BJ (cell line): ENCODE data around the gene SBK1. TPM values are rescaled to one million over a fixed set of nuclear protein-coding genes. Genes with fewer than 3 reads are reported as not detected.
A peak's percentile ranks its signal among the peaks of the same experiment; 100 is the strongest.

ENCODE experiments used
- CTCF ChIA-PET: fragments of 350-600 bp; formaldehyde crosslinking; extraction: SDS; loops from one replicate; lab custom pipeline; 2021; ENCODE audit warnings: antibody characterized with exemption, inconsistent platforms; lab: Yijun Ruan, JAX
- POLR2A ChIA-PET: fragments of 300-600 bp; sonication (Branson Sonifier 250); formaldehyde crosslinking; extraction: SDS; loops from one replicate; lab custom pipeline; 2021; ENCODE audit warnings: antibody characterized with exemption; lab: Charles Lee
- DNase-seq: peaks from one replicate; pipeline ENCODE4 v3.0.0-alpha.2; 2011; ENCODE audit warnings: low read depth
- H3K27me3 ChIP-seq: 2 replicates; pipeline ENCODE4 v1.6.0; 2011; ENCODE audit warnings: low read length; ENCODE audit not compliant: control insufficient read depth, insufficient read depth
- H3K36me3 ChIP-seq: 2 replicates; pipeline ENCODE4 v1.5.1; 2011; ENCODE audit warnings: low read length; ENCODE audit not compliant: control insufficient read depth, insufficient read depth
- H3K4me3 ChIP-seq: 2 replicates; pipeline ENCODE4 v1.5.1; 2011; ENCODE audit warnings: low read depth, mild to moderate bottlenecking, control low read depth, low read length
- CTCF ChIP-seq: IDR thresholded peaks from 2 replicates; pipeline ENCODE4 v1.5.1; 2011; ENCODE audit warnings: low read depth, mild to moderate bottlenecking, control low read depth, inconsistent platforms, low read length, moderate library complexity; ENCODE audit not compliant: insufficient read depth
- polyA plus RNA-seq: library from polyadenylated mRNA; depleted of rRNA; stranded (reverse); fragments of >200 nt; gene quantifications from 2 replicates; pipeline ENCODE4 v1.2.3, GENCODE V29; 2011

SBK1 gene
- polyA plus RNA-seq, 1 experiment: 0.01 TPM

GRCh38 chr16:28316054-28316453 lies 23.7 kb downstream of the SBK1 start:
- POLR2A ChIA-PET: no interaction called here
- no peaks in the 10 kb centered on the region for H3K27me3 ChIP-seq
- CTCF ChIA-PET: interaction anchor here (0.6 to 9.1 kb wide), 9 partner anchors 10 to 319 kb away, joined by 3 to 100 read pairs (median 9); no protein-coding TSS in a partner anchor
- DNase-seq: no peak
- no peak overlapping the region for H3K4me3 ChIP-seq
- no peaks in the 10 kb centered on the region for H3K36me3 ChIP-seq
- TF ChIP-seq CTCF: no peak

- no peaks in the 10 kb centered on the region for H3K27me3 ChIP-seq
- TF ChIP-seq CTCF: peak; percentile 94
- ChIA-PET CTCF (interaction anchor here (1.0 to 9.1 kb wide), 12 partner anchors 9 to 63 kb away, joined by 3 to 100 read pairs (median 8); no protein-coding TSS in a partner anchor), POLR2A (no interaction called here)
- no peaks in the 10 kb centered on the region for H3K36me3 ChIP-seq
- DNase-seq: no peak
- no peak overlapping the region for H3K4me3 ChIP-seq
These were observed 24.9 kb downstream of the SBK1 start for GRCh38 chr16:28317040-28317880.

DNA sequence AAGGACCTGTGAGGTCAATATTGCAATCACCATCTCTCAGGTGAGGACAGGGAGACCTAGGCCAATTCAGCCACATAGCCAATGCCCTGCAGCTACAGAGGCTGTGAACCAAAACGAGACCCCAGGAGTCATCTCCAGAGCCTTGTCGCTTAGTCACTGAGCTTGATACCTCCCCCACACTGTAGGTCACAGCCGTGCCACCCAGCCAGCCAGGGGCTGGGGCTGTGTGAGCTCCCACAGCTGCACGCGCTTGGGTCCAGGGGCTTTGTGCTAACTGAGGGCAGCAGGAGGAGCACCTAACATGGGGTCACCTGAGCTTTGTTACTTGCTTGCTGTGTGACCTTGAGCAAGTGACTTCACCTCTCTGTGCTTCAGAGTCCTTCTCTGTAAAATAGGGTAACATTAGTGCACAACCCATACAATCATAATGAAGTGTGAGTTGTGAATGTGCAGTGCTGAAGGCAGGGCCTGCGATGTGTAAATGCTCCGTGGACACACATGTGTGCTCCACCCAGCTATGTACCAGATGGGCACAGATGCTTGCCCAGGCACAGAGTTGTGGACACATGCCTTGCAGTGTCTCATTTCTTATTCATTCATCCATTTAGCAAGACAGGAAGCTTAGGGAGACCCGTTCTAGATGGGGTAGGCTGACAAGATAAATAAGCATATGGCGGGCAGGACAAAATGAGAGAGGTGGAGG lies 25.9 kb downstream of the SBK1 start:
- Histone ChIP-seq H3K27me3 (no peaks in the 10 kb centered on the region), H3K4me3 (no peak overlapping the region), H3K36me3 (no peaks in the 10 kb centered on the region)
- ChIA-PET CTCF (interaction anchor here (1.1 to 9.1 kb wide), 7 partner anchors 9 to 64 kb away, joined by 3 to 100 read pairs (median 11); no protein-coding TSS in a partner anchor), POLR2A (no interaction called here)
- no peak for DNase-seq
- no peak for TF ChIP-seq CTCF

DNA sequence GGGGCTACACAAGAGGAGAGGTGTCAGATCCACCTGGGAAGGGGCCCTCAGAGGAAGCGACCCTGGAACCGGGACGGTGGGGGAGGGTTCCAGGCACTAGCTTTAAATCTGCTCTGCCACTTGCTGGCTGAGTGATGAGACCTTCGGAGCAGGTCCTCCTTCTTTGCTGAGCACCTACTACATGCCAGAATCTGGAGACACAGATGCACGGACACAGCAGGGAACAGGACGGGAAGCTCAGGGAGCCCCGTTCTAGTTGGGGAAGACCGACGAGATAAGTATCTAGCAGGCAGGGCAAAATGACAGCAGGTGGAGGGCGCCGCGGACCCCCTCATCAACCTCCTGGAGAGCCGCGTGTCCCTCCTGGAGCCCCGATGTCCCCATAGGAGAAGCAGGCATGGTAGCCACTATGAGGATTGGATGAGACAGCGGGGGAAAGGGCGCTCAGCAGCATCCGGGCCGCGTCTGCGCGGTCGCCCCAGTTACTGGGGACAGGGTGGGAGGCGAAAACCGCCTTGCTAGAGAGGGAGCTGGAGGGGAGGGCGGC lies 27.2 kb downstream of the SBK1 start:
- DNase-seq: no peak
- no peak for TF ChIP-seq CTCF
- CTCF ChIA-PET: interaction anchor here (9.1 kb wide), 1 partner anchor 43 kb away, joined by 100 read pairs; no protein-coding TSS in a partner anchor
- Histone ChIP-seq H3K4me3 (no peak overlapping the region), H3K36me3 (no peaks in the 10 kb centered on the region), H3K27me3 (no peaks in the 10 kb centered on the region)
- POLR2A ChIA-PET: no interaction called here

GRCh38 chr16:28320023-28320561 lies 27.8 kb downstream of the SBK1 start:
- no peak for DNase-seq
- H3K27me3 ChIP-seq: no peaks in the 10 kb centered on the region
- H3K4me3 ChIP-seq: no peak overlapping the region
- H3K36me3 ChIP-seq: no peaks in the 10 kb centered on the region
- ChIA-PET POLR2A (no interaction called here), CTCF (interaction anchor here (9.1 kb wide), 1 partner anchor 44 kb away, joined by 100 read pairs; no protein-coding TSS in a partner anchor)
- TF ChIP-seq CTCF: no peak
